Measurements from ENCODE around the gene BLTP3B.

BLTP3B gene

GRCh38 chr12:100171248-100171647, 28.6 kb upstream of the BLTP3B start:
- no peak for TF ChIP-seq CTCF (conservative IDR thresholded peaks at IDR 0.05; ENCODE audit: control insufficient read depth, insufficient read depth, low read depth, low read length)
- no peak overlapping the region for H3K4me3 ChIP-seq (ENCODE audit: control insufficient read depth, low read depth, low read length)
- DNase-seq (ENCODE audit: low read depth), result no peak

- TF ChIP-seq CTCF (conservative IDR thresholded peaks at IDR 0.05; ENCODE audit: control insufficient read depth, insufficient read depth, low read depth, low read length), result no peak
- no peak overlapping the region for H3K4me3 ChIP-seq (ENCODE audit: control insufficient read depth, low read depth, low read length)
- DNase-seq (ENCODE audit: low read depth), result no peak
These were observed 27.7 kb upstream of the BLTP3B start for GRCh38 chr12:100170313-100170858.

GRCh38 chr12:100169345-100169744, 26.7 kb upstream of the BLTP3B start:
- TF ChIP-seq CTCF (conservative IDR thresholded peaks at IDR 0.05; ENCODE audit: control insufficient read depth, insufficient read depth, low read depth, low read length), result no peak
- DNase-seq (ENCODE audit: low read depth), result no peak
- H3K4me3 ChIP-seq (ENCODE audit: control insufficient read depth, low read depth, low read length), result no peak overlapping the region

- TF ChIP-seq CTCF (conservative IDR thresholded peaks at IDR 0.05; ENCODE audit: control insufficient read depth, insufficient read depth, low read depth, low read length), result no peak
- no peak overlapping the region for H3K4me3 ChIP-seq (ENCODE audit: control insufficient read depth, low read depth, low read length)
- DNase-seq (ENCODE audit: low read depth), result no peak
These were observed 25.9 kb upstream of the BLTP3B start for GRCh38 chr12:100168562-100168961.

GRCh38 chr12:100166232-100166631, 23.6 kb upstream of the BLTP3B start:
- no peak for TF ChIP-seq CTCF (conservative IDR thresholded peaks at IDR 0.05; ENCODE audit: control insufficient read depth, insufficient read depth, low read depth, low read length)
- DNase-seq (ENCODE audit: low read depth), result no peak
- H3K4me3 ChIP-seq (ENCODE audit: control insufficient read depth, low read depth, low read length), result no peak overlapping the region

GRCh38 chr12:100165356-100165755, 22.7 kb upstream of the BLTP3B start:
- no peak for DNase-seq (ENCODE audit: low read depth)
- TF ChIP-seq CTCF (conservative IDR thresholded peaks at IDR 0.05; ENCODE audit: control insufficient read depth, insufficient read depth, low read depth, low read length), result no peak
- H3K4me3 ChIP-seq (ENCODE audit: control insufficient read depth, low read depth, low read length), result no peak overlapping the region

- DNase-seq (ENCODE audit: low read depth), result no peak
- no peak overlapping the region for H3K4me3 ChIP-seq (ENCODE audit: control insufficient read depth, low read depth, low read length)
- TF ChIP-seq CTCF (conservative IDR thresholded peaks at IDR 0.05; ENCODE audit: control insufficient read depth, insufficient read depth, low read depth, low read length), result no peak
These were observed 21.6 kb upstream of the BLTP3B start for GRCh38 chr12:100164153-100164704.
